MCF 10A (cell line): Measurements from ENCODE around the gene ABTB1. TPM values are rescaled to one million over a fixed set of nuclear protein-coding genes. Genes with fewer than 3 reads are reported as not detected.

Source experiments
- BruUV-seq: library from RNA; stranded (reverse); fragments of 400-500 nt; replicated peaks from 2 replicates; lab custom pipeline; 2021; lab: Mats Ljungman, UMichigan
- CTCF ChIA-PET: fragments of 300-600 bp; sonication (Branson Sonifier 250); formaldehyde crosslinking; extraction: SDS; loops from one replicate; lab custom pipeline; 2021; ENCODE audit warnings: antibody characterized with exemption, inconsistent platforms; lab: Yijun Ruan, JAX
- POLR2A ChIA-PET: fragments of 300-600, 350-650 bp; sonication (Branson Sonifier 250); formaldehyde crosslinking; extraction: SDS; loops from one replicate; lab custom pipeline; 2020; ENCODE audit warnings: antibody characterized with exemption, inconsistent platforms; lab: Yijun Ruan, JAX
- DNase-seq: peaks from one replicate; pipeline ENCODE4 v3.0.0-alpha.2; 2018; ENCODE audit not compliant: unreplicated experiment
- H3K27ac Mint-ChIP-seq: one replicate; pipeline ENCODE4 v1.8.0; 2022; ENCODE audit warnings: mild to moderate bottlenecking, low read depth, mixed read lengths; ENCODE audit not compliant: unreplicated experiment
- H3K27me3 Mint-ChIP-seq: one replicate; pipeline ENCODE4 v1.8.0; 2022; ENCODE audit warnings: mixed read lengths; ENCODE audit not compliant: insufficient read depth, unreplicated experiment
- H3K36me3 Mint-ChIP-seq: one replicate; pipeline ENCODE4 v1.8.0; 2022; ENCODE audit warnings: mild to moderate bottlenecking, moderate library complexity, mixed read lengths; ENCODE audit not compliant: insufficient read depth, unreplicated experiment
- H3K4me1 Mint-ChIP-seq: one replicate; pipeline ENCODE4 v1.8.0; 2022; ENCODE audit warnings: mixed read lengths; ENCODE audit not compliant: insufficient read depth, unreplicated experiment
- H3K4me3 Mint-ChIP-seq: one replicate; pipeline ENCODE4 v1.8.0; 2022; ENCODE audit warnings: mild to moderate bottlenecking, moderate library complexity, mixed read lengths; ENCODE audit not compliant: unreplicated experiment
- H3K9me3 Mint-ChIP-seq: one replicate; pipeline ENCODE4 v1.8.0; 2022; ENCODE audit warnings: mixed read lengths; ENCODE audit not compliant: unreplicated experiment
- CTCF ChIP-seq: fragments of 200-600 bp; IDR thresholded peaks from one replicate; pipeline ENCODE4 v1.8.0; 2022; ENCODE audit warnings: antibody characterized with exemption, mild to moderate bottlenecking; ENCODE audit not compliant: unreplicated experiment
- intact Hi-C: fragments of 100-400 bp; cut with micrococcal nuclease; formaldehyde crosslinking; loops from 2 replicates; pipeline ENCODE4 v1.14.1; 2022
- total RNA-seq: library from RNA; stranded (reverse); gene quantifications from 2 replicates; pipeline ENCODE4 v1.2.3, GENCODE V29; 2022

ABTB1 gene
- total RNA-seq, 1 experiment from 2014 or later: 9.7 TPM

GRCh38 chr3:127675651-127676391 lies 3.1 kb downstream of the ABTB1 start:
- no TSS peak for BruUV-seq
- no peak overlapping the region for H3K4me3 Mint-ChIP-seq
- no peaks in the 10 kb centered on the region for H3K9me3 Mint-ChIP-seq
- ChIA-PET POLR2A (no interaction called here), CTCF (interaction anchor here (1.1 kb wide), 1 partner anchor 15 kb away, joined by 3 read pairs; no protein-coding TSS in a partner anchor)
- no peaks in the 10 kb centered on the region for H3K27me3 Mint-ChIP-seq
- no peaks in the 10 kb centered on the region for H3K36me3 Mint-ChIP-seq
- no peak for TF ChIP-seq CTCF
- no peak overlapping the region for H3K27ac Mint-ChIP-seq
- peaks cover 28% of the 10 kb centered on the region for H3K4me1 Mint-ChIP-seq
- intact Hi-C loops: no loop called here
- no peak for DNase-seq

GRCh38 chr3:127676456-127676855 lies 3.7 kb downstream of the ABTB1 start:
- BruUV-seq: no TSS peak
- POLR2A ChIA-PET: no interaction called here
- intact Hi-C loops: no loop called here
- H3K4me3 Mint-ChIP-seq: no peak overlapping the region
- CTCF ChIA-PET: interaction anchor here (1.1 kb wide), 1 partner anchor 15 kb away, joined by 3 read pairs; no protein-coding TSS in a partner anchor
- no peaks in the 10 kb centered on the region for H3K27me3 Mint-ChIP-seq
- peaks cover 28% of the 10 kb centered on the region for H3K4me1 Mint-ChIP-seq
- DNase-seq: no peak
- no peaks in the 10 kb centered on the region for H3K9me3 Mint-ChIP-seq
- no peaks in the 10 kb centered on the region for H3K36me3 Mint-ChIP-seq
- no peak for TF ChIP-seq CTCF
- no peak overlapping the region for H3K27ac Mint-ChIP-seq

- BruUV-seq: no TSS peak
- ChIA-PET POLR2A (no interaction called here), CTCF (interaction anchor here (0.7 to 1.1 kb wide), 3 partner anchors 14 to 294 kb away, joined by 3 read pairs; no protein-coding TSS in a partner anchor)
Observed at GRCh38 chr3:127676921-127677351, 4.2 kb downstream of the ABTB1 start.

More at GRCh38 chr3:127676921-127677351, 4.2 kb downstream of the ABTB1 start:
- no peak overlapping the region for H3K27ac Mint-ChIP-seq
- H3K27me3 Mint-ChIP-seq: no peaks in the 10 kb centered on the region
- no peak for TF ChIP-seq CTCF
- no peaks in the 10 kb centered on the region for H3K36me3 Mint-ChIP-seq
- no peaks in the 10 kb centered on the region for H3K9me3 Mint-ChIP-seq
- H3K4me3 Mint-ChIP-seq: no peak overlapping the region
- intact Hi-C loops: no loop called here
- DNase-seq: no peak
- H3K4me1 Mint-ChIP-seq: peaks cover 28% of the 10 kb centered on the region
